COLO668 (cell line): Measurements from ENCODE around the gene SARM1.
A peak's percentile ranks its signal among the peaks of the same experiment; 100 is the strongest.
"Not testable (repeated sequence)": the region's sequence is repeated elsewhere in the genome, so short reads cannot be mapped to it uniquely, and the experiment has no call there.

ENCODE experiments used
- DNase-seq: peaks from one replicate; lab custom pipeline; 2025; ENCODE audit not compliant: unreplicated experiment; lab: John Stamatoyannopoulos, UW

The SARM1 gene

GRCh38 chr17:28371245-28372202 is at the start of gene SARM1:
Gene SARM1, plus strand, starts transcription at chr17:28371694. Its CDS starts 339 bp downstream, at chr17:28372033.
- DNase-seq = peak; percentile 70

GRCh38 chr17:28324267-28324745 is 47.2 kb upstream of the SARM1 start:
- DNase-seq = no peak

DNA sequence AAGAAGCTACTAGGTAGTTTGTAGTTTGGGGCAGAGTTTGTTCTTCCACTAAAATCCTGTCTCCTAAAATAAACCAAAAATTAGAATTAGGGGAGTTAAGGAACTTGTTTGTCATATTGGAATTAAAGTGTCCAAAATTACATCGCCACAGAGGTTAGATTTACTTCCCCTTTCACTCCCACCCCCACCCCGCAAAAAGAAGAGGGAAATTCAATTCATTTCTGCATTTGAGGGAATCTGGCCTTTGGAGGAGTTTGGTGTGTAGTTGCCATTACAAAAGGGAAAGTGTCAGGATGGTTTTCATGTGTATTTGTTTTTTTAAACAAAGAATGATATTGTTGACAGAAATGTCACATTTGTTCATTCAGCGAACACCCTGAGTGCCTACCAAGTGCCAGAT is 46.7 kb upstream of the SARM1 start:
- DNase-seq = no peak

GRCh38 chr17:28325211-28325610 is 46.3 kb upstream of the SARM1 start:
- no peak for DNase-seq

DNA sequence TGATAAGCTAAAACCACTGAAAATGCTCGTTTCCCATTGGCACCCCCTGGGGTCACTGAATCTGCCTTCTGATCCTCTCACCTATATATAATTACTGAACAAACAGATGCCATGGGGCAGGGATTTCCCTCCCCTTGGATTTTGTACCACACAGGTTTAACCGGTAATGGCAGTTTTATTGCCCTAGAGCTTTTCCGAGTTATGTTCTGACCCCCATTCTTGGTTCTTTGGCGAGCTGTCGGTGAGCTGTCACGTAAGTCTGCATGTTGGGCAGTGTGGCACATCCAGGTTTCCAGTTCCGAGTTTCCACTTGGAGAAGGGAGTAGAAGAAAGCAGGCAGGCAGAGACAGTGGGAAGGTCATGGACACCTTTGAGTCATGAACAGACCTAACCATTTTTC is 45.4 kb upstream of the SARM1 start:
- DNase-seq = peak; percentile 12

- no peak for DNase-seq
Observed at GRCh38 chr17:28327031-28327607, 44.4 kb upstream of the SARM1 start.

DNA sequence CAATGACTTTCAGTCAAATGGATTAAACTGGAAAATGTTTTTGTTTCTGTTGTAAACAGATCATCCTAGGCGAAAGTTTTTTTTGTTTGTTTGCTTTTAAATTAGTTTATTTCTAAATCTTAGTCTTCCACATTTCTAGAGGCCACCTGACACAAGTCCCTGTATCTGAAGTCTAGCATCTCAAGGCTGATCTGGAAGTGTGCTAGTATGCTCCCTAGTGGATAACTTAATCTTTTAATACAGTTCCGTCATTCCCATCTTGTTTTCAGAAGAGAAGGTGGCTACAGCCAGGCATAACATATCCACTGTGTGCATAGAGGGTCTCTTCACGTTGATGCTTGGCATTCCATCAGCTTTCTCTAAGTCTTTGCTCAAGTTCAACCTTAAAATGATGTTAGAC is 43.8 kb upstream of the SARM1 start:
- no peak for DNase-seq

DNA sequence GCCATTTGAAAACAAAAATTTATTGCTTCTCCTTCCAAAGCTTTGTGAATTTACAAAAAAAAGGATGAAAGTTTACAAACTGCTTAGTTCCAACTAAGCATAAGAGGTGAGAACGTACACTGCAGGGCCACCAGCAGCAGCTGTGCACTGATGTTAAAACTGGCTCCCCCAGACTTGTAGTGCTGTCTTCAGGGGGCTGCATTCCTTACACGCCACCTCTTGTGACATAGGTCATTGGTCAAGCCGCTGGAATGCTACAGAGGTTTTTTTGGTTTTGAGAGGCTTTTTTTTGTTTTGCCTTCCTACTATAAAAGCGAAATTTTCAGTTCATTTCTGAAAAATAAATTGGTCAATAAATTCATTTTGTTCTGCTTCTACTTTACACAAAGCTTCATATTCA is 43.2 kb upstream of the SARM1 start:
- no peak for DNase-seq

- DNase-seq = no peak
Observed at GRCh38 chr17:28330671-28331070, 40.8 kb upstream of the SARM1 start.

GRCh38 chr17:28331891-28332420 is 39.5 kb upstream of the SARM1 start:
- DNase-seq = no peak

- no peak for DNase-seq
Observed at GRCh38 chr17:28333083-28333746, 38.3 kb upstream of the SARM1 start.

DNA sequence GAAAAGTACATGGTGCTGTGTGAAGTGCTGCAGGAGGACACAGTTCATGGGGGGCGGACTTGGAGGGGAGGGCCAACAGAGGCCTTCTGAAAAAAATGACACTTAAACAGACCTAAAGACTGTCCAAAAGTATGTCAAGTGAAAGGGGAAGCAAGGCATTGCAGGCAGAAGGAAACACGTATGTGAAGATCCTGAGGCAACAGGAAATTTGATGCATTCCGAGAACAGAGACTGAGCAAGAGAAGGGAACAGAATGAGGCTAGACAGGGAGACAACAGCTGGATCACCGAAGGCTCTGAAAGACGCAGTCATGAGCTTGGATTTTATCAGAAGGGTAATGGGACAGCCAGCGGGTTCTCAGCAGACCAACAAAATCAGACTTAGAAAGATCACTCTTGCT is 37.3 kb upstream of the SARM1 start:
- DNase-seq = no peak

DNA sequence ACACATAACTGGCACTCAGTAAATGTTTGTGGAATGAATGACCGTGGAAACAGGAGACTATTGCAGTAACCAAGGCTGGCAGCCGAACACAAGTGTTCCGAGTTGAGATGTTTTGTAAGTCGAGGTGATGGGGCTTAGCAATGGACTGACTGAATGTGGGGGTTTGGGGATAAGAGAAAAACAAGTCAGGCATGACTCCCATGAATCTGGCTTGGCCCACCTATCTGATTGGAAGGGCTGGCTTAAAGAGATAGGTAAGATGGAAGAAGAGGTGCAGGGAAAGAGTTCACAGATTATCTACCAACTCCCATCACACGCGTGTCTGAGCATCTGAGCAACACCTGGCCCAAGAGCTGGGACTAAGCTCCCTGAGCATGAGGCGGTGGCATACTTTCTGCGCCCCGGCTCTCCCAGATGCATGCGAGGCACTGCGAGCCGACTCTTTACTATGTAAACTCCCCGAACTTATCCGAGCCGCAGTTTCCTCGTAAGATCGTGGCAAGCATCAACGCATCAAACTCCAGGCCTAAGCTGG is 36.8 kb upstream of the SARM1 start:
- DNase-seq = peak; percentile 12

DNA sequence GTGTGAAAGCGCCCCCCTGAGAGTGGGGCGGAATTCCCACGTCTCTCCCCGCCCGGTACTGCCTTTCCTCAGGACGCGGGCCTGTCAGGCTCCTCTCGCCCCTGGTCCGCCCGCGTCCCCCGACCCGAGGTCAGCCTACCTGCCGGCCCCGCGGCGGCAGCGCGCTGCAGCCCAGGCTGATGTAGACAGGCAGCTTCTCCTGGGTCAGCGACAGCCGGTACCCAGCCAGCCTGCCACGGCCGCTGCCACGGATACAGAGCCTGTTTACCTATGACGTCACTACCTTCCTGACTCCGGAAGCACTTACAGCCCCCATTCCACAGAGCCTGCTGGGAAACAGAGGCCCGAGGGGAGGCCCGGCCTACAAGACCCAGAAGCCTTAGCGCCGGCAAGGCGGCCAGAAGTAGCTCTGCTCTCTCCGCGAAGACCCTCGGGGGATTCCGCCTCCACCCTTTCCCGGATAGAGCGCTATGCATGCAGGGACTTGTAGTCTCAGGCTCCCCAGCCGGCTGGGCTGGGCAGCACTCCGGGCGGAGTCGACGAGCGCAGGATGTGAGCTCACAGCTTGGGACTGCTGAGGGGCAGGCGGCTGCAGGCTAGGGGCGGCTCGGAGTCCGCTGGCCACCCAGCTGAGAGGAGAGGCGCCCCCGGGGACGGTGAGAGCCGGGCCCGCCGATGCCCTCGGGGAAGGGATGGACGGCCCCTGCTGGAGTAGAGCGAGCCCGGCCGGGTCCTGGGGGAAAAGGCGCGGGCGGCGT is 36.1 kb upstream of the SARM1 start, which contains the start of the genes IFT20 and TNFAIP1:
Gene IFT20 (minus strand): TSS at position 272 of the 758 bp plus-strand sequence. CDS start 3,487 bp downstream, outside the sequence.
Gene TNFAIP1 (plus strand): TSS at position 561 of the 758 bp plus-strand sequence. CDS start 3,761 bp downstream, outside the sequence.
- DNase-seq = peak; percentile 95

DNA sequence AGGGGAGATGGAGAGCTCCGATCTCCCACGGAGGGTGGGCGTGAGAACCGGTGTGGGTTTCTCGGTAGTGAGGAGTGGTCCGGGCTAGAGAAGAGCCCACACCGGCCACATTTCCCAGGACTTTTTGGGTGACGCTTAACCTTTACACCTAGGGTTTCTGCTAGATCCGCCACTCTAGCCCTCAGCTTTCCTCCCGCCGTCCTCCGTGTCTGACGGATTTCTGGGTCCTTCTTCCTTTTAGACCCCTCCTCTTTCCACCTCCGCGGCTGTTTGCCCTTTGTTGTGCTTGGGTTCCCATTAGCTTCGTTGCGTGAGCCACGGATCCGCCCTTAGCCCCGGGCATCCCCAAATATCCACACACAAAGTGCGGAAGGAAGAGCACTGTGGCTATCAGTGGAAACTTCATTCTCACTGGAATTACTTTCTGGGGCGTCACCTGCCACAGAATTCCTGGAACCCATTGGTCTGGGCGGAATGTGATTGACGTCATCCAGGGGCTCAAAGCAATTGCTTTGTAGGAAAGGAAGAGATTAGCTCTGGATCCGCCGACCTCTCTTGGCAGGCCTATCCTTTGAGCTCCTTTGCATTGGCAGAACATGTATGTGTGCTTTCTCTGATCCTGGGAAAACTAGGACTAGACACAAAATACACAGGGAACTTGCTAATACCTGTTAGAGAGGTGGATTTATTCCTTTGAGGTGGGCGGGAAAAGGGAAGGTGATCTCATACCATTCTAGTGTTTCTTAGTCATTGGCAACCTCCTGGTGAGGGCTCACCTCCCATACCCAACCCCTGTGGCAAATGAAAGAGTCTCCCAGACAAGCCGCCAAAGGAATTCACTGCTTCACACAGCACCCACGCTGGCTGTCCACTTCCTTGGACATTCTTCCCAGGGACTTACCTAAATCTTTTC is 35.3 kb upstream of the SARM1 start:
- peak; percentile 26 for DNase-seq

- DNase-seq = no peak
Observed at GRCh38 chr17:28338056-28338768, 33.3 kb upstream of the SARM1 start.

DNA sequence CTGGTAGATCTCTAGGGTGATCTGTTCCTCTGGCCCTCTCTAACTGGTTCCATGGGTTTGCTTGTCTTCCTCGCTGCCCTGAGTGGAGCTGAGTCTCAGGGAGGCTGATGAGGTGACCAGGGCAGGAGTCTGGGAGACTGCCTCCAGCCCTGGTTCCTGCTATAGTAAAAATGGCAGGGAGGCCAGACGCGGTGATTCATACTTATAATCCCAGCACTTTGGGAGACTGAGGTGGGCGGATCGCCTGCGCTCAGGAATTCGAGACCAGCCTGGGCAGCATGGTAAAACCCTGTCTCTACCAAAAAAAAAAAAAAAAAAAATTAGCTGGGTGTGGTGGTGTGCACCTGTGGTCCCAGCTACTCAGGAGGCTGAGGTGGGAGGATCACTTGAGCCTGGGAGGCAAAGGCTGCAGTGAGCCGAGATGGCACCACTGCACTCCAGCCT is 32.7 kb upstream of the SARM1 start:
- not testable (repeated sequence) for DNase-seq

DNA sequence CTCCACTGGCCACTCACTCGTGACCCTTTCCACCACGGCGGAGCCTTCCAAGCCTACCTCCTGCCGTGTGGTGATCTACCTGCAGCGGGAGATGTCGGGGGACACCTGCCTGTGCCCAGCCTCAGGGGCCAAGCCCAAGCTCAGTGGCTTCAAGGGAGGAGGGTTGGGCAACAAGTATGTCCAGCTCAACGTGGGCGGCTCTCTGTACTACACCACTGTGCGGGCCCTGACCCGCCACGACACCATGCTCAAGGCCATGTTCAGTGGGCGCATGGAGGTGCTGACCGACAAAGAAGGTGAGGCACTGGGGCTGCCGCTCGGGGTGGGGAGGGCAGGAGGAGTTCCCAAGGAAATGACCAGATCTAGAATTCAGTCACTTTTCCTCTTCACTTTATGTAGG is 32.1 kb upstream of the SARM1 start:
- no peak for DNase-seq
